ENCODE data around the gene KLF9.
"Not testable (repeated sequence)": the region's sequence is repeated elsewhere in the genome, so short reads cannot be mapped to it uniquely, and the experiment has no call there.

KLF9 gene

GRCh38 chr9:70405808-70406433 lies 8.5 kb downstream of the KLF9 start:
- DNase-seq (ENCODE audit: low read depth in 4 of 4, low spot score in 1 of 4) = no peak

GRCh38 chr9:70404261-70404660 lies 10.2 kb downstream of the KLF9 start:
- no peak for DNase-seq (ENCODE audit: low read depth in 4 of 4, low spot score in 1 of 4)

GRCh38 chr9:70403618-70404025 lies 10.8 kb downstream of the KLF9 start:
- no peak for DNase-seq (ENCODE audit: low read depth in 4 of 4, low spot score in 1 of 4)

- DNase-seq (ENCODE audit: low read depth in 4 of 4, low spot score in 1 of 4) = no peak
Observed at GRCh38 chr9:70403166-70403565, 11.3 kb downstream of the KLF9 start.

- no peak for DNase-seq (ENCODE audit: low read depth in 4 of 4, low spot score in 1 of 4)
Observed at GRCh38 chr9:70402213-70402612, 12.2 kb downstream of the KLF9 start.

- not testable (repeated sequence) for DNase-seq (ENCODE audit: low read depth in 4 of 4, low spot score in 1 of 4)
Observed at GRCh38 chr9:70401241-70401640, 13.2 kb downstream of the KLF9 start.

- no peak for DNase-seq (ENCODE audit: low read depth in 4 of 4, low spot score in 1 of 4)
Observed at GRCh38 chr9:70400107-70400892, 14.2 kb downstream of the KLF9 start.

- no peak for DNase-seq (ENCODE audit: low read depth in 4 of 4, low spot score in 1 of 4)
Observed at GRCh38 chr9:70399141-70399540, 15.3 kb downstream of the KLF9 start.

- no peak for DNase-seq (ENCODE audit: low read depth in 4 of 4, low spot score in 1 of 4)
Observed at GRCh38 chr9:70398145-70398556, 16.3 kb downstream of the KLF9 start.

GRCh38 chr9:70395652-70396051 lies 18.8 kb downstream of the KLF9 start:
- DNase-seq (ENCODE audit: low read depth in 4 of 4, low spot score in 1 of 4) = no peak

GRCh38 chr9:70392850-70393249 lies 21.6 kb downstream of the KLF9 start:
- DNase-seq (ENCODE audit: low read depth in 4 of 4, low spot score in 1 of 4) = no peak

- no peak for DNase-seq (ENCODE audit: low read depth in 4 of 4, low spot score in 1 of 4)
Observed at GRCh38 chr9:70392189-70392588, 22.3 kb downstream of the KLF9 start.

GRCh38 chr9:70390933-70391341 lies 23.5 kb downstream of the KLF9 start:
- no peak for DNase-seq (ENCODE audit: low read depth in 4 of 4, low spot score in 1 of 4)

GRCh38 chr9:70389621-70390266 lies 24.7 kb downstream of the KLF9 start:
- DNase-seq (ENCODE audit: low read depth in 4 of 4, low spot score in 1 of 4) = no peak

GRCh38 chr9:70389188-70389587 lies 25.3 kb downstream of the KLF9 start:
- no peak for DNase-seq (ENCODE audit: low read depth in 4 of 4, low spot score in 1 of 4)

GRCh38 chr9:70387663-70388062 lies 26.8 kb downstream of the KLF9 start:
- no peak for DNase-seq (ENCODE audit: low read depth in 4 of 4, low spot score in 1 of 4)

- no peak for DNase-seq (ENCODE audit: low read depth in 4 of 4, low spot score in 1 of 4)
Observed at GRCh38 chr9:70385426-70385825, 29.0 kb downstream of the KLF9 start.

GRCh38 chr9:70382709-70383605 lies 31.5 kb downstream of the KLF9 start:
- no peak for DNase-seq (ENCODE audit: low read depth in 4 of 4, low spot score in 1 of 4)

GRCh38 chr9:70382046-70382708 lies 32.3 kb downstream of the KLF9 start:
- DNase-seq (ENCODE audit: low read depth in 4 of 4, low spot score in 1 of 4) = no peak

GRCh38 chr9:70374962-70375618 lies 39.4 kb downstream of the KLF9 start:
- DNase-seq (ENCODE audit: low read depth in 4 of 4, low spot score in 1 of 4) = no peak
